ENCODE results near the gene SCO2.
"Not testable (repeated sequence)": the region's sequence is repeated elsewhere in the genome, so short reads cannot be mapped to it uniquely, and the experiment has no call there.

Gene SCO2

DNA sequence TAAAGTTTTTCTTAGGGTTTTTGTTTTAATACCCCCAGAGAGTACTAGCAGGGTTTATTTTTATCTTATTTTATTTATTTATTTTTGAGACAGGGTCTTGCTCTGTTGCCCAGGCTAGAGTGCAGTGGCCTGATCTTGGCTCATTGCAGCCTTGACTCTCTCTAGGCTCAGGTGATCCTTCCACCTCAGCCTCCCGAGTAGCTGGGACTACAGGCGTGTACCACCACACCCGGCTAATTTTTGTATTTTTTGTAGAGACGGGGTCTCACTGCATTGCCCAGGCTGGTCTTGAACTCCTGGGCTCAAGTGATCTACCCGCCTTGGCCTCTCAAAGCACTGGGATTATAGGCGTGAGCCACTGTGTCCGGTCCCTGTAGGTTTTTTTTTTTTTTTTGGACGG lies 5.2 kb downstream of the SCO2 start:
- DNase-seq (ENCODE audit: low read depth), result not testable (repeated sequence)

DNA sequence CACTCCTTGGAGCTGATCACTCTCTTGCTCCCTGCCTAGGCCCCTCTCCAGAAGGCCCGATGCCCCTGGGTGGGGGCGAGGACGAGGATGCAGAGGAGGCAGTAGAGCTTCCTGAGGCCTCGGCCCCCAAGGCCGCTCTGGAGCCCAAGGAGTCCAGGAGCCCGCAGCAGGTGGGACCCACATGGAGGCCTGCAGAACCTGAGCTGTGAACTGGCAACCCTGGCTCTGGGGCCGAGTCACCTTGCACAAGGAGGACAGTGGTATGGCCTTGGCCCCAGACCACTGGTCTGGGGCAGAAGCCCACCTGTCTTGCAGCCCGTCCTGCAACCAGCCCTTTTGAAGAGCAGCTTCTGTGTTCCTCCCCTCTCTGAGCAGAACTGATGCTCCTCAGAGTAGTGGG lies 6.2 kb downstream of the SCO2 start:
- DNase-seq (ENCODE audit: low read depth), result no peak

DNA sequence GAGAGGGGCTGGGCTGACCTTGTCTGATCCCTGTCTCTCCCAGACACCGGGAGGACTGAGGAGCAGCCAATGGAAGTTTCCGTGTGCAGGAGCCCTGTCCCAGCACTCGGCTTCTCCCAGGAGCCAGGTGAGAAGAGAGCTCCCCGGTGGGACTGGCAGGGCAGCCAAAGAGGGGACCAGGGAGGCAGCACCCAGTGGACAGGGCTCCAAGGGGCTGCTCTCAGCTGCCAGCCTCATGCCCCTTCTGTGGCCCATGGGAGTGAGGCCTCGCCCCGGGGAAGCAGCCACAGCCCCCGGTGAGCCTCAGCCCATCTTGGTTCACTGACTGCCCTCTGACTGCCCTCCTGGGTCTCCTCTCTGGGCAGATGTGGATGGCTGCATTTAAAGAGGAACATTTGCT lies 6.8 kb downstream of the SCO2 start:
- no peak for DNase-seq (ENCODE audit: low read depth)

DNA sequence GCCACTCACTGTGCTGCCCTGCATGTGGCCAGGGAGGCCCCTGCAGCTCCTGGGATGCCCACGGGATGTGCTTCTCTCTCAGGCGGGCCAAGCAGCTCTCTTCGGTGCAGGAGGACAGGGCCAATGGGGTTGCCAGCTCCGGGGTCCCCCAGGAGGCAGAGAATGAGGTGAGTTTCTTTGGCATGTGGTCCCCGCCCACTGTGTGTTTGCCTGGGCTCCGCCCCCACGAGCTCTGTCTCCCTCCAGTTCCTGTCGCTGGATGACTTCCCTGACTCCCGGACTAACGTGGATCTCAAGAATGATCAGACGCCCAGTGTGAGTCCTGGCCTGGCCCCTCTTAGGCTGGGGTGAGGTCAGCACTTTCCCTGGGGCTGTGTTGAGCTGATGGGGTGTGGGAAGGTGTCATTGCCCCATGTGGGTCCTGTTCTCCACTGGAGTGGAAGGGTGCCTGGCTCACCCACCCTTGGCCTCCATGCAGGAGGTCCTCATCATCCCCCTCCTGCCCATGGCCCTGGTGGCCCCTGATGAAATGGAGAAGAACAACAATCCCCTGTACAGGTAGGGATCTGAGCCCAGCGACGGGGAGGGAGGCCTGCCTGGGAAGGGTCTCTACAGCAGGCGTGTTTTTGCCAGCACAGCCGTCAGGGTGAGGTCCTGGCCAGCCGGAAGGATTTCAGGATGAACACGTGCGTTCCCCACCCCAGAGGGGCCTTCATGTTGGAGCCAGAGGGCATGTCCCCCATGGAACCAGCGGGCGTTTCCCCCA lies 7.7 kb downstream of the SCO2 start:
- no peak for DNase-seq (ENCODE audit: low read depth)

DNA sequence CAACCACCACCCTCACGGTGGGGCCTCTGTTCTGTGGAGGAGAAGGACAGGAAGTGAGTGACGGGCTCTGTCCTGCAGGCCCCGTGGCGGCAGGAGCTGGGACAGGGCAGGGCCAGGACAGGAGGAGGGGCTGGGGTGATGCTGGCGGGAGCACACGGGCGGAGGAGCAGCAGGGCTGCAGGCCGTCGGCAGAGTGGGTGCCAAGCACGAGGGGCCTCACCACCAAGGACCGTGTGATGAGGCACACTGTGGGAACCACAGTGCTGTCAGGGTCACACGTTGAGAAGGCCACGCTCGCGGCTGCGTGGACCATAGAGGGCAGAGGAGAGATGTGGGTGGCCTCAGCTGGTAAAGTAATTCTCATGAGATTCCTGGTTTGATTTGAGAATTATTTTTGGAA lies 8.5 kb downstream of the SCO2 start:
- no peak for DNase-seq (ENCODE audit: low read depth)

DNA sequence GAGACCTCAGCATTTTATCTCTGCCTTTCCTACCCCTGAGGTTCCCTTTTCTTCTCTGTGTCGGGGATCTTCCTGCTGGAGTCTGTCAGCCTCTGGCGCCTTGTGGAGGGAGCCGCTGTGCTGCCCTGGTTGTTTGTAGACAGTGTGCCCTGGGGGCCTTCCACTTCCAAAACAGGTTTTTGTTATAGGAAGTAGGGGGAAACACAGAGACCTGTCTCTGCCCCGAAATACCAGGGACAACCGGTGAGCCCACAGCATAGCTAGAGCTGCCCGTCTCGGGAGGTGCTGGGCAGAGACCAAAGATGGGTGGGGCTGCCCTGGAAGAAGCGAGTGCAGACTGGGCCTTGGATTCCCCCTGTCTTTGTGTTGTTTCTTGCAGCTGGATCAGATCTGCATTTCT lies 9.3 kb downstream of the SCO2 start:
- DNase-seq (ENCODE audit: low read depth), result no peak

DNA sequence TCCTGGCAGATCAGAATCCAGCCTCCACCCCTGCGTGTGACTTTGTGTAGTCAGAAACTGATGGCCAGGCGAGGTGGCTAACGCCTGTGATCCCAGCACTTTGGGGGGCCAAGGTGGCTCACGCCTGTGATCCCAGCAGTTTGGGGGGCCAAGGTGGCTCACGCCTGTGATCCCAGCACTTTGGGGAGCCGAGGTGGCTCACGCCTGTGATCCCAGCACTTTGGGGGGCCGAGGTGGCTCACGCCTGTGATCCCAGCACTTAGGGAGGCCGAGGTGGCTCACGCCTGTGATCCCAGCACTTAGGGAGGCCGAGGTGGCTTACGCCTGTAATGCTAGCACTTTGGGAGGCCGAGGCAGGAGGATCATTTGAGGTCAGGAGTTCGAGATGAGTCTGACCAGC lies 12.2 kb downstream of the SCO2 start:
- no peak for DNase-seq (ENCODE audit: low read depth)

DNA sequence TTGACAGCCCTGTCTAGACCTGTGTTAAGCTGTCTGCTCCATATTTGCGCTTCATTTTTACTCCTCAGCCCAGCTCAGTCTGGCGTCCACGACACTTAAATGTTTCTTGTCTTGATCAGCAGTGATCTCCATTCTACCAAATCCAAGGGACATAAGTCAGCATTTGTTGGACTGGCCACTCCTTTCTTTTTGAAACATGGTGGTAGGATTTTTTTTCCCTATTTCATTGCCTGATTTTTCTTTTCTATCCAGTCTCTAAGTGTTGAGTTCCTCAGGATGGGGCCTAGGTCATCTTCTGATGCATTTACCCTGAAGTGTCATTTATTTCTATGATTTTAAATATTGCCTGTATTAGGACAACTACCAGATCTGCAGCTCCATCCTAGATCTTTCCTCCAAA lies 16.5 kb downstream of the SCO2 start:
- no peak for DNase-seq (ENCODE audit: low read depth)

DNA sequence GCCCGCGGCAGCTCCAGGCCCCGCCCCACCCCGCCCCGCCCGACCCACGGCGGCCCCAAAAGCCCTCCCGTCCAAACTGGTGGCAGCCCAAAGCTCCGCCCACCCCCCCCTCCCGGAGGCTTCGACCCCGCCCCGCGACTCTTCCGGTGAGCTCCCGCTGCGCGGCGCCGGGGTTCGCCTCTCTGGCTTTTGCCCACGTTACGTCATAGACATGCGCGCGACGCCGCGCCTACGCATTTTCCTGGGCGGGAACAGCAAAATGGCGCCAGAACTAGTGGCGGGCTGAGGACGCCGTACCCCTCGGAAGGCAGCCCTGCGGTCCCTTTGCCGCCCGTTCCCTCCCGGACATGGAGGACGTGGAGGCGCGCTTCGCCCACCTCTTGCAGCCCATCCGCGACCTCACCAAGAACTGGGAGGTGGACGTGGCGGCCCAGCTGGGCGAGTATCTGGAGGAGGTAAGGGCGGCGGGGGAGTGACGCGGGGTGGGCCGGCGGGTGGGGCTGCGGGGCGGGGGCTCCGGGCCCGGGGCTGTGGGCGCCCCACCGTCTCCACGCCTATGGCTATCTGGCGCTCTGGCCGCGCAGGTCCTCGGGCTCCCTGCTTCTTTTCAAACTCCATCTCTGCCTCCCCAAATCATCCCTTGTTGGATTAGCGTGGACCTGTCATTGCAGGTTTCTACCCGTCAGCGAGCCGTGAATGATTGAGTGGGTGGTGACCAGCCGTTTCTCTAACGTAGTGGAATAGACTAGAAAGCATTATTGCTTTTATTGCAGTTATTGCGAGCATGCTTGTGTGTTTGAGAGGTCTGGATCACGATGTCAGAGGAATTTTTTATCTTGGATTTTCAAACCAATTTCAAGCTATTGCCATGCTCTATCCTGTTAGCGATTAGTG lies 17.2 kb downstream of the SCO2 start, which contains the start of gene NCAPH2:
Gene NCAPH2 (plus strand): TSS at position 234 of the 894 bp plus-strand sequence. CDS start 114 bp downstream, at position 348.
- peak; percentile 96 for DNase-seq (ENCODE audit: low read depth)

DNA sequence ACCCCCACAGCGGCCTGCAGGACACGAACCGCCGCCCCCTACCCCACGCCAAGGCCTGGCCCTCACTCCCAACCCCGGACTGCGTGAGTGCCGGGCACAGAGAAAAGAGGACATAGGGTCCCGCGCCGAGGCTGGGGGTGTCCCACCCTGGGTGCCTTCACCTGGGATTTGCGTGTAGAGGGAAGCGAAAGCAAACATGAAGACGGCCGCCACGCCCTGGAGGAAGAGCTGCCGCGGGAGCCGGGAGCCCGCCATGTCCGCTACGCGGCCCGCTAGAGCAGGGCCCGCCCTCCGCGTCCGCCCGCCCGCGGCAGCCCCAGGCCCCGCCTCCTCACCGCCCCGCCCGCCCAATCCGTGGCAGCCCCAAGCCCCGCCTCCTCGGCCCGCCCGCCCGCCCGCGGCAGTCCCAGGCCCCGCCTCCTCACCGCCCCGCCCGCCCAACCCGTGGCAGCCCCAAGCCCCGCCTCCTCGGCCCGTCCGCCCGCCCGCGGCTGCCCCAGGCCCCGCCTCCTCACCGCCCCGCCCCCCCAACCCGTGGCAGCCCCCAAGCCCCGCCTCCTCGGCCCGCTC lies 17.9 kb downstream of the SCO2 start, which contains the start of gene LMF2:
Gene LMF2 (minus strand): TSS at position 282 of the 570 bp plus-strand sequence. CDS start 27 bp downstream, at position 255.
- DNase-seq (ENCODE audit: low read depth), result no peak

DNA sequence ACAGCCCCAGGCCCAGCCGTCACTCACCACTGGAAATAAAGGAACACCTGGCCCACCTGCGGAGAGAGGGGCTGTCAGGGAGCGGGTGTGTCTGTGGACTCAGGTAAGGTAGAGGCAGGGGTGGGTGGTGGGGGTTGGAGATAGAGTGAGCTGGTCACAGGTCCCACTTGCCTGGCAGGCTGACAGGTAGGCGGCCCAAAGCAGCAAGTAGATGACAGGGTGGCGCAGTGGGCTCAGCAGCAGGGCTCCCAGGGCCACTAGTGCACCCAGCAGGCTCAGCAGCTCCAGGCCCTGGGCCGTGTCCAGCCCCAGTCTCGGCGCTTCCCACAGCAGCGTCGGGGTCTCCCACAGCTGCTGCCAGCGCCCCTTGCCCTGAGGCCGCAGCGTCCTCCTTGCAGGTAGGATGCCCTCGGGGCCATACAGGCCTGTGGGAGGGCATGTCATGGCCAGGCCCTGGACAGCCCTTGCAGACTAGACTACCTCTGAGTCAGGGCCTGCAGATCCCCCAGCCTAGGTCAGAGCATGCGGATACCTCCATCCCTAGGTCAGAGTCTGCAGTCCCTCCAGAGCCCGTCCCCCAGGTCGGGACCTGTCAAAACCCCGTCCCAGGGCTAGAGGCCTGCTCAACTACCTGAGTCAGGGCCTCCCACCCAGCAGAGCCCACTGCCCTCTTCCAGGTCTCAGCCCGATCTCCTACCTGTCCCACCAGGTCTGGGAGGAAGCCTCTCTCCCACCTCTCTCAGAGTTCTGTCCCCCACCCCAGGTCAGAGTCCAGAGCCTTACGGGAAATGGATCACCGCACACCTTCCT lies 18.6 kb downstream of the SCO2 start:
- no peak for DNase-seq (ENCODE audit: low read depth)

DNA sequence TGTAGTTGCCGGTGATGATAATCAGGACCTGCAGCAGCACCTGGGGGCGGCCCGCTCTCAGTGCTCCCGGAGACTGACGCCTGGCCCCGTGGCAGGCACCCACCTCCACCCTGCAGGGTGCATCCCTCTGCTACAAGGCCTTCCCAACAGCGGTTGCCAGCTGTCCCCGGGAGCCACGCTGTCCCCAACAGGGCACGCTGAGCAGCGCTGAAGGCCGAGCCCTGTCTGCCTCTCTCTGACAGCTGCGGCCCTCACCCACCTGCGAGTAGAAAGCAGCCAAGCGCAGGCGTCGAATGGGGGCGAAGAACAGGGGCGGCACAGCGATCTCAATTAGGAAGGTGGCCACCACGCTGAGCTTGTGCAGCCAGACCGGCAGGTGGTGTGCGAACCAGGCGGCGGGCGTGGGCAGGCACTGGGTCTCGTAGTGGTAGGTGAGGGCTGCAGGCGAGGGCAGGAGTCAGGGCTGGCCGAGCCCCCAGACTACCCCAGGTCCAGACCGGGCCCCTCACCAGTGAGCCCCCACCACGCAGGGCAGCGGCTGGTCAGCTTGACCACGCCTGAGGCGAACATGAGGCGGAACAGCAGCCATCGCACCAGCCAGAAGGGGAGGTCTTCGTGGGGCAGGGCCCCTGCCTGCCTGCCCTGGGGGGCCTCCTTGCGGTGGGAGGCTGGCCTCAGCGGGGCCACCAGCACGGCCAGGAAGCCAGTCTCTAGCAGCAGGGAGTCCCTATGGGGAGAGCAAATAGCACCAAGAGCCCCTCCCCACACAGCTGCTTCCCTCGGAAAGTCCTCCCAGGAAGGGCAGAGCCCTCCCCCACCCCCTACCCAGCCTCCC lies 19.4 kb downstream of the SCO2 start:
- no peak for DNase-seq (ENCODE audit: low read depth)

DNA sequence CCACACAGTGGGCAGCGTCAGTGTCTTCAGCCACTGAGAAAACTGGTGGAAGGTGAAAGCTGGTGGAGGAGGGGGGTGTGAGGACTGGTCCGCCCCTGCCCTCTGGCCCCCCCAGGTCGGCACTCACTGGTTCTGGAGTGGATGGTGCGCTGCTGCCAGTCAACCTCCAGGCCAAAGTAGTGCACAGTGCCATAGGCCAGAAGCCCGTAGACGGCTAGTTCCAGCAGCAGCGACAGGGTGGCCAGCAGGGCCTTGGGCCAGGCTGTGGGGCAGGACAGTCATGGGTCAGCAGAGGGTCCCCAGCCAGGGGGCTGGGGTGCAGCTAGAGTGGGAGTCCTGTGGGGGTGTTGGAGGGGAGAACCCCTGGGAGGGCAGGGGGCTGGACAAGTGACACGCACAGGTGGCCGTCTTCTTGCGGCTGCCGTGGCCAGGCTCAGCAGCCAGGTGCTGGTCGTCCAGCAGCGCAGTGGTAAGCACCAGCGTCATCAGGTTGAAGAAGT lies 20.1 kb downstream of the SCO2 start:
- no peak for DNase-seq (ENCODE audit: low read depth)

DNA sequence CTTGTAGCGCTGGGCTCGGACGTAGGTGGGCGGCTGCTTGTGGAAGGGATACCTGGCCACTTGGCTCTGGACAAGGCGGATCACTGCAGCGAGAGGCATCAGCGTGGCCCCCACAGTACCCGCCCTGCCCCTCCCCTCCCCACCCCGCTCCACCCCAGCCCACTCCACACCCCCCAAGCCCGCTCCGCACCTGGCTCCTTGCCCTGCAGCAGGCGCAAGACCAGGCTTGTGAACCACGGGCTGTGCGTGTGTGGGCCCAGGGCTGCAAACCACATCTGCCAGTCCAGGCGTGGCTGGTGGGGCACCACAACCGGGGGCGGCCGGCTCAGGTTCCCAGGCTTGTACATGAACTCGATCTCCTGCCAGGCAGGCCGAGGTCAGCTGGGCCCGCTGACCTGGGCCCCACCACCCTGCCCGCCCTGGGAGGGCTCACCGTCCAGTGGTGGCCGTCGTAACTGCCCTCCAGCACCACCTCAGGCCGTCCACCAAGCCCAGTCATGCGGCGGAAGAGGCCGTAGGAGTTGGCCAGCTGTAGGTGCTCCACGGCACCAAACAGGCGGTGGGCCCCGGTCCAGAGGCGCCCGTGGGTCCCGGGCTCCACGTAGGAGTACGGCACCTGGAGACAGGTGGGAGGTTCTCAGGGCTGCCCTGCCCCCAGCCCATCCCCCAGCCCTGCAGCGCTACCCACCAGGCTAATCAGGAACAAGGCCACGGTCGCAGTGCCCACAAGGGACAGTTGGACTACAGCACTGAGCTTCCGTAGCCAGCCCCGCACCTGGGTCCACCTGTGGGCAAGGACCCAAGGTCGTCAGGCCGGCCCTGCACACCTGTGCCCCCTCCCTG lies 20.8 kb downstream of the SCO2 start:
- no peak for DNase-seq (ENCODE audit: low read depth)

DNA sequence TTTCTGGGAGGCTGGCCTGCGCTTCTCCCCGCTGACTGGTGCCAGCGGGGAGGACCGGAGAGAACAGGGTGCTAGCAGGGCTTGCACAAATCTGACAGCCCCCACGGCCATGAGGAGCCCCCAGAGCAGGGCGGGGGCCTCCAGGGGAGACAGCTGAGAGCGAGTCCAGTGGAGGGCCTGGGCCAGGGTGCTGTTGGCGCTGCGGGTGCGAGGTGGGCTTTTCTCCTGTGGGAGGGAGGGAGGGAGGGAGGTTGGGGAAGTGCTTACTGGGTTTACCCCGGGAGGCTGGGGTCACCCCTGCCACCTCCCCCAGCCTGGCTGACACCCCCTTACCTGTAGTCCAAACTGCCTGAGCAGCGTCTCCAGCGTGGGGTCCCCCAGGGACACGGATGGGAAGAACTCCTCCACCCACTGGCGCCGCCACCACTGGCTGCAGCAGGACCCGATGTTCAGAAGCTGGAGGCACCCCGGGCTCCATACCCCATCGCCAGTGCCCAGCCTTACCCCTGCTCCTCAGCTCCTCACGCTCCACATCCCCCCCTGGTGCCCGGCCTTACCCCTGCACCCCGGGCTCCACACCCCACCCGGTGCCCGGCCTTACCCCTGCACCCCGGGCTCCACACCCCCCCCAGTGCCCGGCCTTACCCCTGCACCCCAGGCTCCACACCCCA lies 21.8 kb downstream of the SCO2 start:
- no peak for DNase-seq (ENCODE audit: low read depth)

DNA sequence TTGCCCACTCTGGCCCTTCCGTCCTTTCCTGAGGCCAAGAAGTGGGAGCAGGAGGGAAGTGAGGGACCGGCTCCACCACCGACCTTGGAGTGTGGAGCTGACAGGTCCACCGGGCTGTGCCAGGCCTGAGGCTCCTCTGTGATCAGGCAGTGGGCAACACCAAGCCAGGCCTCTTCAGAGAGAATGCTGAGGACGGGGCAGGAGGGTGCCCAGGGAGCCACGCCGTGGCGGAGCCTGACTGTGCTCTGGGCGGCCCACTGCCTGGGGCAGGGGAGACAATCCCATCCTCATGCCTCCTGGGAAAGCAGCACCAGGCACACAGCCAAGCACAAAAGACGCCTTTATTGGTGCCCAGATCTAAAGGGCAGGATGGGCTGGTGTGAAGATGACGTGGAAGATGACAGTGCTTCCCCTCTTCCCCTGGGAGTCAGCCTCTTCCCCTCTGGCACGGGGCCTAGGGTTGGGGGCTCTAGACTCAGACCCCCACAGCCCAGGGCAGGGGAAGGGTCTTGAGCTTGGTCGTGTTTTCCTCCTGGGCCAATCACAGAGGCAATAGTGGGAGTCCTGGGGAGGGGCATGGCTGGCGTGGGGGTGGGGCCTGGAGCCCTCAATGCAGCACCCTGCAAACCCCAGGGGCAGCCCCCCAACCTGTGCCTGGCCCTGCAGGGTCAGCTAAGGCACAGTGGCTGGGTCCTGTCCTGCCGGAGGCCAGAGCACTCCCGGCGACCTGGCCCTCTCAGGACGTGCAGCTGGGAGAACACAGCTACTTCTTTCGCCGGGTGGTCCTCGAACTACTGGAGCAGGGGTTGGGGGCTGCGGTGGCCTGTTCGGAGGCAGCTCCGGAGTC lies 22.5 kb downstream of the SCO2 start:
- no peak for DNase-seq (ENCODE audit: low read depth)

DNA sequence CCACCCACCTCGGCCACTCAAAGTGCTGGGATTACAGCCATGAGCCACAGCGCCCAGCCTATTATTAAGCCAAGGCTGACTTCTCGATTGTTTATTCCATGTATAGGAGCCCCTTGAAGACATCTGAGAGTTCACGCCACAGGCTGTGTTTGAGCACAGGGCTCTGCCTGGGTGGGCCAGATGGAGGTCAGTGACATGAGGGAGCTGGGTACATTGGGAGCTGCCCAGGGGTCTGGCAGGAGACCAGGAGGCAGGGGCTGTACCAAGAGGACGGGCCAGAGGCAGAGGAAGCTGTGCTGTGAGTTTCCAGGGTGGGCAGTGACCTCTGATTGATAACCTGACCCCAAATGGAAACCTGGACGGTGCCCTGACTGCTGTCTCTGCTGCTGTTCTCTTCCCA lies 23.3 kb downstream of the SCO2 start:
- no peak for DNase-seq (ENCODE audit: low read depth)

DNA sequence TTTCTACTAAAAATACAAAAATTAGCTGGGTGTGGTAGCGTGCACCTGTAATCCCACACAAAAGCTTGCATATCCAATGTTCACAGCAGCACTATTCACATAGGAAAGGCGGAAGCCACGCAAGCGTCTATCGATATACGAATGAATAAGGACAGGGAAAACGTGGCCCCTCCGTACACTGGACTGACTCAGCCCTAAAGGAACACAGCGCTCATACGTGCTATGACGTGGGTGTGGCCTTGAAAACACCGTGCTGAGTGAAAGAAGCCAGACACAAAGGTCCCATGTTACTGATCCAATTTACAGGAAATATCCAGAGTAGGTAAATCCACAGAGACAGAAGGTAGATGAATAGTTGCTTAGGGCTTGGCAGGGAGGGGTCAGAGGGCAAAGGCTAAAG lies 24.9 kb downstream of the SCO2 start:
- no peak for DNase-seq (ENCODE audit: low read depth)
